Measurements from ENCODE around the gene TLE1.

Gene TLE1

DNA sequence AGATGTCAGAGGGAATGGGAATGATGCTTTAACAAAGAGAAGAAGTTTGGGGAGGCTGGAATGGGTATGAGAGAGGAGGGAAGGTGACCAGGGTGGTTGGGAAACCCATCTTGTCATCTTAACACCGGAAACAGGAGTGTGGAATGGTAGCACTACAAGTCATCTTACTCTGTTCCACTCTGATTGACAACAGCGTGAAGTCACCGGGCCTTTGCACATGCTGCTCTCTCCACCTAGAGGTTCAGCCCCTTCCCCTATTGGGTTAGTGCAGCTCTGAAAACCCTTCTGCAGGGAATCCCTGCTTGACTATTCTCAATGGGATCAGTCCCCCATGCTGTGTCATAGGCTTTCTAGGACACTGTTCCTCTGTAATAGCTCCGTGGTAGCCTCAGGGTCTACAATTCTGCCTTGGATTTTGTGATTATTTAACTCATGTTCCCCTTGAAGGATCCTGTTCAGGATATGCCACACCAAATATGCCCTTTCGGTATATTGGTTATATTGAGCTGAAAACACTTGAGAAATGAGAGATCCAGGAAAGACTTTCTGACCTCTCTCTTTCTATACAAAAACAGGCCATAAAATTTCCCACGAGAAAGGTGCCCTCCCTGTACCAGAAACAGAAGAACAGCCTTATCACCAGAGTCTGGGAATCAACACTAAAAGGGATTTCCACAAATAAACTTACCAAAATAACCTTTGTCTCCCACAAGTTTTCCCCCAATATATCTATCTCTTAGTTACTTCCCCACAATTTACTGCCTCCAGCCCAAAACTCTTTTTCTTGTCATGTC is 86.3 kb downstream of the TLE1 start:
- no peaks in the 10 kb centered on the region for H3K27me3 ChIP-seq (ENCODE audit: insufficient read depth, poor library complexity, severe bottlenecking)
- no peak overlapping the region for H3K4me3 ChIP-seq (replicated peaks; ENCODE audit: insufficient read depth, low read length)
- TF ChIP-seq GABPA (IDR thresholded peaks at IDR 0.05; ENCODE audit: low read depth): no peak
- no peak overlapping the region for H3K27ac ChIP-seq (replicated peaks)
- DNase-seq (ENCODE audit: low read depth in 1 of 2, low spot score in 1 of 2): no peak

DNA sequence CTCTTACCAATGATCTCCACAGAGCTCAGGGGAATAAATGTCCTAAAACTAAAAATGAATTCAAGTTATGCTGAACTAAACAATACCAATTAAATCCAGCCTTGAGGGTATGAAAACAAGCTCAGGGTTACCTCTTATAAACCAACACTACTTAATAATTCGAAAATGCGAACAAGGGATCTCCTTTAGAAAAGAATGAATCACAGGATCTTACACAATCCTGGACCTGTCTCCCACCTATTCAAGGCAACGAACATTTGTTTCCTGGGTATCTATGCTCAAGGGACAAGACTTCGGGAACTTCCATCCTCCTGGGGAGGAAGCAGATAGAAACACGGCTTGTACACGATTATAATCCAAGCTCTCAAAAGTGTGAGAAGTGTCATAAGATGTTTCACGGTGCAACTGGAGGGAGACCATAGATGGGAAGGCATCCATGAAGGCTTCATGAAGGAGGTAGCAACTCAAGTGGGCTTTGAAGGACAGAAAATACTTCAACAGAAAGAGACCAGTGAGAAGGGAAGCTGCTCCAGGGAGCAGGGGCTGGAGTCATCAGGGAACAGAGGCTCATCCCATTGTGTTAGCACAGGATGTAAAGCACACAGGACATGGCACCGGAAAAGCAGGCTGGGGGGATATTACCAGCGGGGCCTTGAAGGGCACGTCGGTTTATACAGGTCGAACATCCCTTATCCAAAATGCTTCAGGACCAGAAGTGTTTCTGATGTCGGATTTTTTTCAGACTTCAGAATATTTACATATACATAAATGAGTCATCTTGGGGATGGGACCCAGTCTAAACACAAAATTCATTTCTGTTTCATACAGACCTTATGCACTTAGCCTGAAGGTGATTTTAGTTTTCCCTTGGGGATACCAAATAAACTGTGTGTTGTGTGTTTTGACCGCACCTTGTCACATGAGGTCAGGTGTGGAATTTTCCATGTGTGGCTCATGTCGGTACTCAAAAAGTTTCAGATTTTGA is 87.4 kb downstream of the TLE1 start:
- DNase-seq (ENCODE audit: low read depth in 1 of 2, low spot score in 1 of 2): no peak
- H3K4me3 ChIP-seq (replicated peaks; ENCODE audit: insufficient read depth, low read length): no peak overlapping the region
- no peaks in the 10 kb centered on the region for H3K27me3 ChIP-seq (ENCODE audit: insufficient read depth, poor library complexity, severe bottlenecking)
- no peak overlapping the region for H3K27ac ChIP-seq (replicated peaks)
- no peak for TF ChIP-seq SPI1 (IDR thresholded peaks at IDR 0.05; ENCODE audit: borderline replicate concordance, low read depth)
- no peak for TF ChIP-seq POLR2AphosphoS5 (IDR thresholded peaks at IDR 0.05; ENCODE audit: low read depth)
- TF ChIP-seq, protein P1, sequence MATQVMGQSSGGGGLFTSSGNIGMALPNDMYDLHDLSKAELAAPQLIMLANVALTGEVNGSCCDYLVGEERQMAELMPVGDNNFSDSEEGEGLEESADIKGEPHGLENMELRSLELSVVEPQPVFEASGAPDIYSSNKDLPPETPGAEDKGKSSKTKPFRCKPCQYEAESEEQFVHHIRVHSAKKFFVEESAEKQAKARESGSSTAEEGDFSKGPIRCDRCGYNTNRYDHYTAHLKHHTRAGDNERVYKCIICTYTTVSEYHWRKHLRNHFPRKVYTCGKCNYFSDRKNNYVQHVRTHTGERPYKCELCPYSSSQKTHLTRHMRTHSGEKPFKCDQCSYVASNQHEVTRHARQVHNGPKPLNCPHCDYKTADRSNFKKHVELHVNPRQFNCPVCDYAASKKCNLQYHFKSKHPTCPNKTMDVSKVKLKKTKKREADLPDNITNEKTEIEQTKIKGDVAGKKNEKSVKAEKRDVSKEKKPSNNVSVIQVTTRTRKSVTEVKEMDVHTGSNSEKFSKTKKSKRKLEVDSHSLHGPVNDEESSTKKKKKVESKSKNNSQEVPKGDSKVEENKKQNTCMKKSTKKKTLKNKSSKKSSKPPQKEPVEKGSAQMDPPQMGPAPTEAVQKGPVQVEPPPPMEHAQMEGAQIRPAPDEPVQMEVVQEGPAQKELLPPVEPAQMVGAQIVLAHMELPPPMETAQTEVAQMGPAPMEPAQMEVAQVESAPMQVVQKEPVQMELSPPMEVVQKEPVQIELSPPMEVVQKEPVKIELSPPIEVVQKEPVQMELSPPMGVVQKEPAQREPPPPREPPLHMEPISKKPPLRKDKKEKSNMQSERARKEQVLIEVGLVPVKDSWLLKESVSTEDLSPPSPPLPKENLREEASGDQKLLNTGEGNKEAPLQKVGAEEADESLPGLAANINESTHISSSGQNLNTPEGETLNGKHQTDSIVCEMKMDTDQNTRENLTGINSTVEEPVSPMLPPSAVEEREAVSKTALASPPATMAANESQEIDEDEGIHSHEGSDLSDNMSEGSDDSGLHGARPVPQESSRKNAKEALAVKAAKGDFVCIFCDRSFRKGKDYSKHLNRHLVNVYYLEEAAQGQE (IDR thresholded peaks at IDR 0.05; ENCODE audit: insufficient replicate concordance, low read depth): no peak
- TF ChIP-seq, protein P2, sequence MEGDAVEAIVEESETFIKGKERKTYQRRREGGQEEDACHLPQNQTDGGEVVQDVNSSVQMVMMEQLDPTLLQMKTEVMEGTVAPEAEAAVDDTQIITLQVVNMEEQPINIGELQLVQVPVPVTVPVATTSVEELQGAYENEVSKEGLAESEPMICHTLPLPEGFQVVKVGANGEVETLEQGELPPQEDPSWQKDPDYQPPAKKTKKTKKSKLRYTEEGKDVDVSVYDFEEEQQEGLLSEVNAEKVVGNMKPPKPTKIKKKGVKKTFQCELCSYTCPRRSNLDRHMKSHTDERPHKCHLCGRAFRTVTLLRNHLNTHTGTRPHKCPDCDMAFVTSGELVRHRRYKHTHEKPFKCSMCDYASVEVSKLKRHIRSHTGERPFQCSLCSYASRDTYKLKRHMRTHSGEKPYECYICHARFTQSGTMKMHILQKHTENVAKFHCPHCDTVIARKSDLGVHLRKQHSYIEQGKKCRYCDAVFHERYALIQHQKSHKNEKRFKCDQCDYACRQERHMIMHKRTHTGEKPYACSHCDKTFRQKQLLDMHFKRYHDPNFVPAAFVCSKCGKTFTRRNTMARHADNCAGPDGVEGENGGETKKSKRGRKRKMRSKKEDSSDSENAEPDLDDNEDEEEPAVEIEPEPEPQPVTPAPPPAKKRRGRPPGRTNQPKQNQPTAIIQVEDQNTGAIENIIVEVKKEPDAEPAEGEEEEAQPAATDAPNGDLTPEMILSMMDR (IDR thresholded peaks at IDR 0.05; ENCODE audit: insufficient read depth, low read length): no peak

DNA sequence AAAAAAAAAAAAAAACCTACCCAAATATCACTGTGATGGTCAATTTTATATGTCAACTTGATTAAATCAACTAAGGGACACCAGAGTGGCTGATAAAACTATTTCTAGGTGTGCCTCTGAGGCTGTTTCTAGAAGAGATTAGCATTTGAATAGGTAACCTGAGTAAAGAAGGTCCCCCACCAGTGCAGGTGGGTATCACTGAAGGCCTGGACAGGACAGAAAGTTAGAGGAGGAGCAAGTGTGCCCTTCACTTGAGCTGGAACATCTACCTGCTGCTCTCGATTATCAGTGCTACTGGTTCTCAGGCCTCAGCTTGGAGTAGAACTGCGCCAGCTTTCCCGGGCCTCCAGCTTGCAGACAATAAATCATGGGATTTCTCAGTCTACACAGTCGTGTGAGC is 88.7 kb downstream of the TLE1 start:
- DNase-seq (ENCODE audit: low read depth in 1 of 2, low spot score in 1 of 2): no peak
- Histone ChIP-seq H3K27ac (replicated peaks) (no peak overlapping the region), H3K4me3 (replicated peaks; ENCODE audit: insufficient read depth, low read length) (no peak overlapping the region), H3K27me3 (ENCODE audit: insufficient read depth, poor library complexity, severe bottlenecking) (no peaks in the 10 kb centered on the region)
- TF ChIP-seq GABPA (IDR thresholded peaks at IDR 0.05; ENCODE audit: low read depth): no peak

DNA sequence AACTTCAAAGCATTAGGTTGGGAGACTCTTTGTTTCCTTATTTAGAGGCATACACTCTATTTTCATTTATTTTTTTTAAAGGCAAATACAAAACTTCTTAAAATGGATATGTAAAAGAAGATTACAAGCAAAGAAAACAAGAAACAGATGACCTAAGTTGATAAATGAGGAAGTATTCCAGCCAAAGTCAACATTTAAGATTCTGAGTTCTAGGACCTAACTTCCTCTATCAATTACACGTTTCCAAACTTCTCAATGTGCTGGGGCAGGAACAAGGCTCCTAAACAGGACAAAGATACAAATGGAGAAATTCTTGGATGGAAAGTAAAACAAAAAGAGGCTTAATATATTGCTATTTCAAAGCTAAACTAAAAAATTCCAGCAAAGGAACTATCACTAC is 89.5 kb downstream of the TLE1 start:
- Histone ChIP-seq H3K27me3 (ENCODE audit: insufficient read depth, poor library complexity, severe bottlenecking) (no peaks in the 10 kb centered on the region), H3K27ac (replicated peaks) (no peak overlapping the region), H3K4me3 (replicated peaks; ENCODE audit: insufficient read depth, low read length) (no peak overlapping the region)
- no peak for DNase-seq (ENCODE audit: low read depth in 1 of 2, low spot score in 1 of 2)
- TF ChIP-seq GABPA (IDR thresholded peaks at IDR 0.05; ENCODE audit: low read depth): no peak
- no peak for TF ChIP-seq POLR2AphosphoS5 (IDR thresholded peaks at IDR 0.05; ENCODE audit: low read depth)
- TF ChIP-seq, protein P1 (IDR thresholded peaks at IDR 0.05; ENCODE audit: insufficient replicate concordance, low read depth): no peak
- TF ChIP-seq, protein P2 (IDR thresholded peaks at IDR 0.05; ENCODE audit: insufficient read depth, low read length): no peak
- no peak for TF ChIP-seq SPI1 (IDR thresholded peaks at IDR 0.05; ENCODE audit: borderline replicate concordance, low read depth)
